GM23338 (cell line): ENCODE results near the gene HADHA. TPM values are rescaled to one million over a fixed set of nuclear protein-coding genes. Genes with fewer than 3 reads are reported as not detected.

Experiments used
- CREB1 ChIP-seq: fragments of 250-450 bp; sonication (Bioruptor Pico); IDR thresholded peaks from 2 replicates; pipeline ENCODE4 v1.5.0; 2020; ENCODE audit warnings: low read depth, mild to moderate bottlenecking, moderate library complexity
- CTCF ChIP-seq, 2 experiments: fragments of 200-600 bp in 1 of 2; sonication (generic) in 1 of 2; conservative IDR thresholded peaks; 2 replicates each; pipeline versions ENCODE4 v1.5.1 to v1.6.1; 2016 to 2017; ENCODE audit warnings: antibody characterized with exemption in 2 of 2, low read depth in 2 of 2, mild to moderate bottlenecking in 2 of 2, moderate library complexity in 1 of 2
- EZH2 ChIP-seq: fragments of 200-600 bp; sonication (generic); IDR thresholded peaks from one replicate; pipeline ENCODE4 v1.8.0; 2017; ENCODE audit warnings: antibody characterized with exemption, mild to moderate bottlenecking, low read depth; ENCODE audit not compliant: unreplicated experiment
- EZH2phosphoT487 ChIP-seq: fragments of 200-600 bp; sonication (generic); IDR thresholded peaks from one replicate; pipeline ENCODE4 v1.8.1; 2018; ENCODE audit warnings: antibody characterized with exemption; ENCODE audit not compliant: unreplicated experiment
- NANOG ChIP-seq: IDR thresholded peaks from 2 replicates; pipeline ENCODE4 v1.6.1; 2016; ENCODE audit warnings: antibody characterized with exemption, borderline replicate concordance
- POLR2AphosphoS5 ChIP-seq: IDR thresholded peaks from 2 replicates; pipeline ENCODE4 v1.6.1; 2016; ENCODE audit warnings: antibody characterized with exemption, low read depth
- STAT1 ChIP-seq: IDR thresholded peaks from one replicate; pipeline ENCODE4 v1.6.1; 2016; ENCODE audit warnings: antibody characterized with exemption; ENCODE audit not compliant: unreplicated experiment
- ZNF462 ChIP-seq: fragments of 250-450 bp; sonication (Bioruptor Pico); IDR thresholded peaks from 2 replicates; pipeline ENCODE4 v1.5.0; 2020; ENCODE audit warnings: mild to moderate bottlenecking, moderate library complexity
- polyA plus RNA-seq: library from polyadenylated mRNA; unstranded; fragments of >200 nt; fragmentation: Nextera tagmentation; extraction: Ambion mirVana; gene quantifications from 2 replicates; pipeline ENCODE4 v1.2.1, GENCODE V29; 2016
- total RNA-seq: library from RNA; depleted of rRNA; stranded (reverse); fragments of >200 nt; shearing (Covaris generic); gene quantifications from 2 replicates; pipeline ENCODE4 v1.2.3, GENCODE V29; 2014

Gene HADHA
- total and polyA plus RNA-seq, 2 experiments from 2014 or later = 63.9 to 92.3 TPM

- TF ChIP-seq ZNF462 (no peak), EZH2 (no peak), CREB1 (CRISPR knock-in tag) (no peak), POLR2AphosphoS5 (no peak), CTCF (conservative IDR thresholded peaks at IDR 0.05; ENCODE audit: low read depth in 2 of 2) (no peak), EZH2phosphoT487 (no peak), STAT1 (no peak), NANOG (no peak)
These were observed 72.1 kb downstream of the HADHA start (continued) for GRCh38 chr2:26172189-26172870.
